ENCODE results near the gene MAD2L1BP. TPM values are rescaled to one million over a fixed set of nuclear protein-coding genes. Genes with fewer than 3 reads are reported as not detected.

MAD2L1BP gene
- total and polyA plus RNA-seq, 2 of the 13 experiments (the other 11 are each of a cell fraction or from before 2014, with no cell fraction given), result 54.2 to 55.5 TPM

GRCh38 chr6:43671801-43672690 lies 36.4 kb downstream of the MAD2L1BP start (continued):
- TF ChIP-seq SALL1 (CRISPR knock-in tag; IDR thresholded peaks at IDR 0.05) (peak; percentile 93), STAT5B (CRISPR knock-in tag; IDR thresholded peaks at IDR 0.05) (no peak), SRY (CRISPR knock-in tag; IDR thresholded peaks at IDR 0.05) (no peak), EEA1 (CRISPR knock-in tag; IDR thresholded peaks at IDR 0.05; ENCODE audit: borderline replicate concordance) (no peak), ZNF614 (CRISPR knock-in tag; IDR thresholded peaks at IDR 0.05; ENCODE audit: borderline replicate concordance) (peak; percentile 69; the same call in 1 of the 2 replicates), XBP1 (CRISPR knock-in tag; IDR thresholded peaks at IDR 0.05) (no peak), PAX8 (CRISPR knock-in tag; IDR thresholded peaks at IDR 0.05; ENCODE audit: borderline replicate concordance) (no peak), ZNF18 (CRISPR knock-in tag; IDR thresholded peaks at IDR 0.05; ENCODE audit: insufficient replicate concordance) (peak; percentile 72), RFX5 (IDR thresholded peaks at IDR 0.05; ENCODE audit: low read depth, low read length) (0 out of 2 replicates have a peak, but pooled peaks have one; percentile 10), TRAFD1 (CRISPR knock-in tag; IDR thresholded peaks at IDR 0.05; ENCODE audit: borderline replicate concordance) (no peak), ZNF619 (CRISPR knock-in tag; IDR thresholded peaks at IDR 0.05) (no peak; the same call in 1 of the 2 replicates), ZNF567 (CRISPR knock-in tag; IDR thresholded peaks at IDR 0.05; ENCODE audit: borderline replicate concordance) (peak; percentile 56; the same call in 1 of the 2 replicates), ZBTB14 (CRISPR knock-in tag; IDR thresholded peaks at IDR 0.05) (no peak), SMAD9 (CRISPR knock-in tag; IDR thresholded peaks at IDR 0.05) (no peak), GABPA (IDR thresholded peaks at IDR 0.05; ENCODE audit: low read depth, low read length) (no peak), GABPA (CRISPR knock-in tag; IDR thresholded peaks at IDR 0.05; ENCODE audit: low read depth) (no peak), ZNF510 (CRISPR knock-in tag; IDR thresholded peaks at IDR 0.05; ENCODE audit: low read depth) (no peak), MED8 (CRISPR knock-in tag; IDR thresholded peaks at IDR 0.05; ENCODE audit: insufficient replicate concordance) (no peak), CTCF (CRISPR knock-in tag; IDR thresholded peaks at IDR 0.05) (peak; percentile 35), SPEN (CRISPR knock-in tag; IDR thresholded peaks at IDR 0.05; ENCODE audit: low read depth) (peak; percentile 65; the same call in 1 of the 2 replicates), RBM39 (IDR thresholded peaks at IDR 0.05; ENCODE audit: low read depth, low read length, poor library complexity, severe bottlenecking) (peak; percentile 8), ZNF138 (CRISPR knock-in tag; IDR thresholded peaks at IDR 0.05; ENCODE audit: low read depth) (no peak)
